IgD-negative memory B cell (primary cell): ENCODE results near the gene KIF21B. TPM values are rescaled to one million over a fixed set of nuclear protein-coding genes. Genes with fewer than 3 reads are reported as not detected.

Source experiments
- H3K27ac Mint-ChIP-seq, 3 donors: one replicate each; pipeline ENCODE4 v1.8.0; 2020 to 2022; ENCODE audit warnings: mild to moderate bottlenecking in 3 of 3, mixed read lengths in 3 of 3, moderate library complexity in 1 of 3
- H3K27me3 Mint-ChIP-seq: one replicate; pipeline ENCODE4 v1.8.0; 2021; ENCODE audit warnings: mixed read lengths
- H3K36me3 Mint-ChIP-seq: one replicate; pipeline ENCODE4 v1.8.0; 2020; ENCODE audit warnings: mild to moderate bottlenecking, mixed read lengths
- H3K4me1 Mint-ChIP-seq, 3 donors: one replicate each; pipeline ENCODE4 v1.8.0; 2020 to 2022; ENCODE audit warnings: mixed read lengths in 3 of 3, mild to moderate bottlenecking in 1 of 3
- H3K4me3 Mint-ChIP-seq, 4 donors: one replicate each; pipeline ENCODE4 v1.8.0; 2020 to 2022; ENCODE audit warnings: mild to moderate bottlenecking in 4 of 4, mixed read lengths in 4 of 4, moderate library complexity in 3 of 4
- H3K9me3 Mint-ChIP-seq, 3 donors: one replicate each; pipeline ENCODE4 v1.8.0; 2020 to 2021; ENCODE audit warnings: mixed read lengths in 3 of 3, mild to moderate bottlenecking in 1 of 3
- polyA plus RNA-seq: library from polyadenylated mRNA; unstranded; fragments of 300-500 nt; fragmentation: Illumina TruSeq; gene quantifications from one replicate; pipeline ENCODE4 v1.2.3, GENCODE V29; 2021

KIF21B gene
- 5.6 TPM for polyA plus RNA-seq

DNA sequence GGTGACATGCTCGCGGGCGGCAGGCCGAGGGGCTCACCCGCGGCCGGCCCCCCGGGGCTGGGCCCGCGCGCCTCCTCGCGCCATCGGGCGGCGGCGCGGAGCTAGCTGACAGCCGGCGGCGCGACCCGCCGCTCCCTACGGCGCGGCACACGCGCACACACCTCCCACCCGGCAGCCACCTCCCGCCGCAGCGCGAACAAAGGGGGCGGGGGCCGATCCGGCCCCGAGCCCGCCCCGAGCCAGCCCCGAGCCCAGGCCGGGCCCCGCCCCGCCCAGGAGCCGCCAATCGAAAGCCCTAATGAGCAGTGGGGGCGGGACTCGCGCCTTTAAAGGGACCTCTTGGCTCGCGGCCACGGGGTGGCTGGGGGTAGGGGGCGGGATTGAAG lies at the start of gene KIF21B:
KIF21B (minus strand) TSS at position 198 of the 386 bp plus-strand sequence. CDS start 331 bp downstream, outside the sequence.
- Mint-ChIP-seq H3K27ac (peak within 1 kb of the TSS; percentile 93 to 97 (median 96)), H3K27me3 (peaks cover 1% of the 10 kb centered on the region), H3K9me3 (no peaks in the 10 kb centered on the region), H3K4me1 (peaks cover 49 to 63% (median 60%) of the 10 kb centered on the region in 3 donors), H3K36me3 (no peaks in the 10 kb centered on the region), H3K4me3 (peak within 1 kb of the TSS; percentile 95 to 98 (median 97))

GRCh38 chr1:201072922-201073321 lies 49.4 kb upstream of the KIF21B start:
- H3K36me3 Mint-ChIP-seq, result no peaks in the 10 kb centered on the region

DNA sequence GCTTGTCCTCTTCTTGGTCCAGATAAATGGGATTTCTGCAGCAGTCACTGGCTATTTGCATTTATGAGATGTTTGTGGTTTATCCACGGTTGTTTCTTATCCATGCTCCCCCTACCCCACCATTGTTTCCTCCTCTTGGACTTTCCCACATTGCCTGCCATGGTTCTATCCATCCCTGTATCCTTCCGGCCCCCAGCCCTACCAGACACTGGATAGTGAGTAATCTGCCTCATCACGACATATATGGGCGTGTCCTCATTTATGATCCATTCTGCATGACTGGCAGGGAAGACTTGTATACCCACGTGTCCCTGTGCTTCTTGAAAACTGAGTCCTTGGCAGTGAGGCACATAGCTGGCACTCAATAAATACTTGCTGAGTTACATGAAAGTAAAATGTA lies 48.6 kb upstream of the KIF21B start:
- H3K4me1 Mint-ChIP-seq, result peaks cover 0 to 8% (median 5%) of the 10 kb centered on the region in 3 donors
- H3K9me3 Mint-ChIP-seq, result no peaks in the 10 kb centered on the region
- no peak overlapping the region for H3K27ac Mint-ChIP-seq
- no peaks in the 10 kb centered on the region for H3K36me3 Mint-ChIP-seq
- no peak overlapping the region for H3K4me3 Mint-ChIP-seq
- peaks cover 14% of the 10 kb centered on the region for H3K27me3 Mint-ChIP-seq

More at GRCh38 chr1:201072922-201073321, 49.4 kb upstream of the KIF21B start:
- H3K4me3 Mint-ChIP-seq, result no peak overlapping the region
- no peak overlapping the region for H3K27ac Mint-ChIP-seq
- H3K27me3 Mint-ChIP-seq, result peaks cover 9% of the 10 kb centered on the region
- H3K4me1 Mint-ChIP-seq, result peaks cover 0 to 8% (median 5%) of the 10 kb centered on the region in 3 donors
- H3K9me3 Mint-ChIP-seq, result no peaks in the 10 kb centered on the region

- no peaks in the 10 kb centered on the region for H3K36me3 Mint-ChIP-seq
- H3K9me3 Mint-ChIP-seq, result no peaks in the 10 kb centered on the region
- H3K4me1 Mint-ChIP-seq, result peaks cover 0 to 8% (median 5%) of the 10 kb centered on the region in 3 donors
- H3K27me3 Mint-ChIP-seq, result peaks cover 14% of the 10 kb centered on the region
- no peak overlapping the region for H3K4me3 Mint-ChIP-seq
- H3K27ac Mint-ChIP-seq, result peak overlapping the region in 1 of 3 donors; percentile 2
These were observed 46.1 kb upstream of the KIF21B start for GRCh38 chr1:201069636-201070035.

DNA sequence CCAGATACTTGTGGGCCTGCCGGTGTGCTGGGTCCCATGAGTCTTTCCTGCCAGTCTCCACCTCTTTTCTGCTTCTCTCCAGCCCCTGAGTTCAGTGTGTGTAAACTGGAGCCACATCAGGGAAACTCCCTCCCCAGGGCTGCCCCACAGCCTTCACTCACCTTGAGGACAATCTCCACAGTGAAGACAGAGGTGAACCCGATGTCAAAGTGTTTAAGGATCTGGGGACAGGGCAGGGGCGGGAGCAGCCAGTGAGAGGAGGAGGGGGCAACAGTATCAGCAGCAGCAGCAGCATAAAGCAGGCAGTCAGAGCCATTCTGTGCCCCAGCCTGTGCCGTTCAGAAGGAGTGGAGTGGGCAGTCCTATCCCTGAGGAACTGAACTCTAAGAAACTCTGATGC lies 45.5 kb upstream of the KIF21B start:
- peaks cover 14% of the 10 kb centered on the region for H3K27me3 Mint-ChIP-seq
- peaks cover 0 to 8% (median 5%) of the 10 kb centered on the region in 3 donors for H3K4me1 Mint-ChIP-seq
- H3K4me3 Mint-ChIP-seq, result no peak overlapping the region
- no peaks in the 10 kb centered on the region for H3K9me3 Mint-ChIP-seq
- H3K27ac Mint-ChIP-seq, result no peak overlapping the region
- H3K36me3 Mint-ChIP-seq, result no peaks in the 10 kb centered on the region

GRCh38 chr1:201066986-201067385 lies 43.5 kb upstream of the KIF21B start:
- no peak overlapping the region for H3K27ac Mint-ChIP-seq
- H3K9me3 Mint-ChIP-seq, result no peaks in the 10 kb centered on the region
- H3K4me3 Mint-ChIP-seq, result no peak overlapping the region

DNA sequence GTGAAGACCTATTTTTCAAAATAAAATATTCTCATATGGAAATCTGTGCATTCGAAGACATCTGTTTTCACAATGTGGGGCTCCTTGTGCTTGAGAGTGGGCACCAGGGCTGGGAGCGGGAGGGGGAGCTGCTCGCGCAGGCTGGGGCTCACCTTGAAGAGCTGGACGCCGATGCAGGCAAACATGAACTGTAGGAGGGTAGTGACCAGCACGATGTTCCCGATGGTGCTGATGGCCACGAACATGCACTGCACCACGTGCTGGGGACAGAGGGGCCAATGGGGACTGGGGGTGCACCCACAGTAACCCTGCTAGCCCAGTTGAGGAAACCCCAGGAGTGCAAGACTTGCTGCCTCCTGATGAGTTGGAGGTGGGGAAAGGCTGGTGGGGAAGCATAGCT lies 42.2 kb upstream of the KIF21B start:
- Mint-ChIP-seq H3K4me1 (no peaks in the 10 kb centered on the region), H3K27me3 (peaks cover 7% of the 10 kb centered on the region), H3K4me3 (no peak overlapping the region)

More at GRCh38 chr1:201066986-201067385, 43.5 kb upstream of the KIF21B start:
- peaks cover 12% of the 10 kb centered on the region for H3K27me3 Mint-ChIP-seq
- no peaks in the 10 kb centered on the region for H3K36me3 Mint-ChIP-seq
- peaks cover 0 to 6% (median 5%) of the 10 kb centered on the region in 3 donors for H3K4me1 Mint-ChIP-seq

DNA sequence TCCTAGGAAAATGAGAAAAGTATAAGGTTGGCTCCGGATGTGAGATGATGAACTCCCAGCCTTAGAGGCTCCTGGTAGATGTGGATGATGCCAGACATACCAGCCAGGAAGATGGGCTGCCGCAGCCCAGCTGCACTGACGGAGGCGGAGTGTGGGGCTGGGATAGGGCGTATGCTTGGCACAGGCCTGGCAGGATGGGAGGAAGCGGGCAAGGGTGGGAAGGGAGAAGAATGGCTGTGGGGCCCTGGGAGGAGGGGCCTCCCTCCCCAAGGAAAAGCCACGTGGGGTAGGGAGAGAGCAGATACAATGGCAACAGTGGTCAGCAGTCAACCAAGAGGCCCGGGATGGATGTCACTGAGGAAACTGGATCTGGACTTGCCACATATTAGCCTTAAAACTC lies 41.3 kb upstream of the KIF21B start:
- H3K4me3 Mint-ChIP-seq, result no peak overlapping the region
- H3K27ac Mint-ChIP-seq, result no peak overlapping the region
- no peaks in the 10 kb centered on the region for H3K4me1 Mint-ChIP-seq
- H3K9me3 Mint-ChIP-seq, result no peaks in the 10 kb centered on the region
- peaks cover 9% of the 10 kb centered on the region for H3K27me3 Mint-ChIP-seq
- no peaks in the 10 kb centered on the region for H3K36me3 Mint-ChIP-seq

More for the DNA sequence above, 42.2 kb upstream of the KIF21B start:
- Mint-ChIP-seq H3K36me3 (no peaks in the 10 kb centered on the region), H3K9me3 (no peaks in the 10 kb centered on the region), H3K27ac (no peak overlapping the region)

DNA sequence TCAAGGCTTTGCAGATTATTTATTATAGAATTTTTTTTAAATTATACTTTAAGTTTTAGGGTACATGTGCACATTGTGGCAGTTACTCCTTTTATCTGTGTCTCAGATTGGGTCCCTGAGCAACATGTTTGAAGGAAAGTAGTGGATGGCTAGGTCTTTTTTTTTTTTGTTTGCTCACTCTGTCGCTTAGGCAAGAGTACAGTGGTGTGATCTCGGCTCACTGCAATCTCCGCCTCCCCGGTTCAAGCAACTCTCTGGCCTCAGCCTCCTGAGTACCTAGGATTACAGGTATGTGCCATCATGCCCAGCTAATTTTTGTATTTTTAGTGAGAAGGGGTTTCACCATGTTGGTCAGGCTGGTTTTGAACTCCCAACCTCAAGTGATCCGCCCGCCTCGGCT lies 39.6 kb upstream of the KIF21B start:
- no peaks in the 10 kb centered on the region for H3K36me3 Mint-ChIP-seq

GRCh38 chr1:201062511-201063091 lies 39.1 kb upstream of the KIF21B start:
- Mint-ChIP-seq H3K27ac (no peak overlapping the region), H3K36me3 (no peaks in the 10 kb centered on the region), H3K9me3 (no peaks in the 10 kb centered on the region), H3K4me1 (peaks cover 0 to 5% (median 0%) of the 10 kb centered on the region in 3 donors), H3K27me3 (peaks cover 5% of the 10 kb centered on the region), H3K4me3 (no peak overlapping the region)

More for the DNA sequence above, 39.6 kb upstream of the KIF21B start:
- Mint-ChIP-seq H3K9me3 (no peaks in the 10 kb centered on the region), H3K27me3 (peaks cover 9% of the 10 kb centered on the region), H3K4me3 (no peak overlapping the region), H3K27ac (no peak overlapping the region), H3K4me1 (peaks cover 0 to 1% (median 0%) of the 10 kb centered on the region in 3 donors)

GRCh38 chr1:201061886-201062285 lies 38.4 kb upstream of the KIF21B start:
- Mint-ChIP-seq H3K4me1 (peaks cover 0 to 12% (median 6%) of the 10 kb centered on the region in 3 donors), H3K27me3 (peaks cover 2% of the 10 kb centered on the region), H3K36me3 (no peaks in the 10 kb centered on the region), H3K9me3 (no peaks in the 10 kb centered on the region), H3K27ac (no peak overlapping the region), H3K4me3 (no peak overlapping the region)

DNA sequence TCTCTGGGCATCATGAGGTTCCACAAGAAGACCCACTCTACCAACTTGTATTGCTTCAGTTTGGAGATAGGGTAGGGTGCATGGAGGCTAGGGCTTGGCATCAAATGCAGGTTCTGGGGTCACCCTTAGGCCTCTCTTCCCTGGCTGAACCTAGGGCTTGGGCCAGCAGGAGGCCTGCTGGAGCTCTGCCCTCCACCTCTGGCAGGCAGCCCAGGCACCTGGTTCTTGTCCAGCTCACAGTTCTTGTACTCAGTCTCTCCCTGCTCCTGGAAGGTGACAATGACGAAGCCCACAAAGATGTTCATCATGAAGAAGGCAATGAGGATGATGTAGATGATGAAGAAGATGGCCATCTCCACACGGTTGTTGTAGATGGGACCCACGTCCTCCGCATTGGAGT lies 37.5 kb upstream of the KIF21B start:
- Mint-ChIP-seq H3K4me3 (no peak overlapping the region), H3K27ac (no peak overlapping the region), H3K4me1 (peaks cover 0 to 16% (median 14%) of the 10 kb centered on the region in 3 donors), H3K36me3 (no peaks in the 10 kb centered on the region), H3K9me3 (no peaks in the 10 kb centered on the region), H3K27me3 (peaks cover 2% of the 10 kb centered on the region)

DNA sequence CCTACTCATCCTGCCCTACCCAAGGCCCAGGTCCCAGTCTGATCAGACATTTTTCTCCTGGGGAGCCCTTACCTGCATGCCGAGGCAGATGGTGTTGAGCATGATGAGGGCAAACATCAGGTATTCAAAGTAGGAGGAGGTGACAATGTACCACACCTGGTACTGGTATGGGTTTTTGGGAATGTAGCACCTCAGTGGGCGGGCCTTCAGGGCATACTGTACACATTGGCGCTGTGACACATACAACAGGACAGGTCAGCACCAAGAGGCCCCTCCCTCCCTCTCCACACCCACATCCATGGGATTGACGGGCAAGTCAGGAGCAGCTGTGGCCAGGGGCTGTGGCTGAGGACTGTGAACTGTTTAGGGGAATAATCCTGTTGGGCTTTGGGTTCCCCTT lies 37.1 kb upstream of the KIF21B start:
- H3K27ac Mint-ChIP-seq, result no peak overlapping the region
- H3K4me3 Mint-ChIP-seq, result no peak overlapping the region
- peaks cover 2% of the 10 kb centered on the region for H3K27me3 Mint-ChIP-seq
- no peaks in the 10 kb centered on the region for H3K9me3 Mint-ChIP-seq
- H3K4me1 Mint-ChIP-seq, result peaks cover under 1 to 18% (median 18%) of the 10 kb centered on the region in 3 donors
- H3K36me3 Mint-ChIP-seq, result no peaks in the 10 kb centered on the region

DNA sequence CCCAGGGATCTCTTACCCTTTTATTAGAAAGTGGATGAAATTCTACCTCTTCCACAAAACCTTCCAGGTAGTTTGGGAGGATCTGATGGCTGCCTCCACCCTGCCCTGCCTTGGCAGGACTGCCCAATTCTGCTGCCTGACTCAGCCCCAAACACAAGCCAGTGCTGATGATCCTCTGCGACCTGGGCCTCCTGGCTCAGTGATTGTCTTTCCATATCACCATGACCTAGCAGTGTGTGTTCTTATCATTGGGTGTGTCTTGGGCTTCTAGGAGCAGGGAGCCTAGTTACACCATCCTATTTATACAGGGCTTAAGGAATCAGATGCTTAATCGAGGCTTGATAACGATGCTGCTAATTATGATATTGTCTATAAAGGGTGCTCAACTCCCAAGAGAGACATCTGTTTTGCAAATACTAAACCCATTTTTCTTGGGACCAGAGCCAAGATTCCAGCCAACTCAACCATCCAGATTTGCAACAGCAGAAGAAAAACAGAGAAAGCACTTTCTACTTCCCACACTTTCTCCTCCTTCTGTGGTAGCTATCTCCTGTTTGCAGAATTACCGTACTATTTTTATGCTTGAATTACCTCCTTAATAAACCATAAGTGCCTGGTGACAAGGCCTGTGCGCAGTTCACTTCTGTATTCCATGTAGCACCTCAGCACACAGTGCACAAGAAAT lies 36.5 kb upstream of the KIF21B start:
- no peak overlapping the region for H3K4me3 Mint-ChIP-seq
- H3K36me3 Mint-ChIP-seq, result no peaks in the 10 kb centered on the region
- no peak overlapping the region for H3K27ac Mint-ChIP-seq
- H3K27me3 Mint-ChIP-seq, result peaks cover 2% of the 10 kb centered on the region
- peaks cover 0 to 2% (median 0%) of the 10 kb centered on the region in 3 donors for H3K9me3 Mint-ChIP-seq
- peaks cover 6 to 23% (median 20%) of the 10 kb centered on the region in 3 donors for H3K4me1 Mint-ChIP-seq

- Mint-ChIP-seq H3K27ac (no peak overlapping the region), H3K36me3 (no peaks in the 10 kb centered on the region), H3K9me3 (peaks cover 0 to 2% (median 0%) of the 10 kb centered on the region in 3 donors)
These were observed 35.9 kb upstream of the KIF21B start for GRCh38 chr1:201059401-201059800.

More at GRCh38 chr1:201059401-201059800, 35.9 kb upstream of the KIF21B start:
- Mint-ChIP-seq H3K4me1 (peaks cover 10 to 24% (median 23%) of the 10 kb centered on the region in 3 donors), H3K4me3 (no peak overlapping the region), H3K27me3 (peaks cover 2% of the 10 kb centered on the region)
